ENCODE results near the gene SIPA1L2.

- TF ChIP-seq, protein P1, sequence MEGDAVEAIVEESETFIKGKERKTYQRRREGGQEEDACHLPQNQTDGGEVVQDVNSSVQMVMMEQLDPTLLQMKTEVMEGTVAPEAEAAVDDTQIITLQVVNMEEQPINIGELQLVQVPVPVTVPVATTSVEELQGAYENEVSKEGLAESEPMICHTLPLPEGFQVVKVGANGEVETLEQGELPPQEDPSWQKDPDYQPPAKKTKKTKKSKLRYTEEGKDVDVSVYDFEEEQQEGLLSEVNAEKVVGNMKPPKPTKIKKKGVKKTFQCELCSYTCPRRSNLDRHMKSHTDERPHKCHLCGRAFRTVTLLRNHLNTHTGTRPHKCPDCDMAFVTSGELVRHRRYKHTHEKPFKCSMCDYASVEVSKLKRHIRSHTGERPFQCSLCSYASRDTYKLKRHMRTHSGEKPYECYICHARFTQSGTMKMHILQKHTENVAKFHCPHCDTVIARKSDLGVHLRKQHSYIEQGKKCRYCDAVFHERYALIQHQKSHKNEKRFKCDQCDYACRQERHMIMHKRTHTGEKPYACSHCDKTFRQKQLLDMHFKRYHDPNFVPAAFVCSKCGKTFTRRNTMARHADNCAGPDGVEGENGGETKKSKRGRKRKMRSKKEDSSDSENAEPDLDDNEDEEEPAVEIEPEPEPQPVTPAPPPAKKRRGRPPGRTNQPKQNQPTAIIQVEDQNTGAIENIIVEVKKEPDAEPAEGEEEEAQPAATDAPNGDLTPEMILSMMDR (IDR thresholded peaks at IDR 0.05), result no peak
- TF ChIP-seq POLR2A (IDR thresholded peaks at IDR 0.05), result no peak
These were observed 20.5 kb upstream of the SIPA1L2 start for GRCh38 chr1:232650418-232650817.

Measured in Peyer's patch (tissue), 4 donors.